Bronchial epithelial cell (primary cell): ENCODE measurements around the gene SLC17A8. TPM values are rescaled to one million over a fixed set of nuclear protein-coding genes. Genes with fewer than 3 reads are reported as not detected.

ENCODE experiments used
- DNase-seq: peaks from one replicate; pipeline ENCODE4 v3.0.0-alpha.2; 2010; ENCODE audit warnings: low read depth
- FAIRE-seq: peaks from 2 replicates; lab custom pipeline; 2011; peaks lifted over from hg19 to GRCh38; lab: Jason Lieb, UNC
- H3K27me3 ChIP-seq: 2 replicates; pipeline ENCODE4 v1.5.1; 2011; ENCODE audit warnings: low read length; ENCODE audit not compliant: control insufficient read depth, insufficient read depth
- H3K36me3 ChIP-seq: 2 replicates; pipeline ENCODE4 v1.5.1; 2011; ENCODE audit warnings: low read length; ENCODE audit not compliant: control insufficient read depth, insufficient read depth
- H3K4me3 ChIP-seq: 2 replicates; pipeline ENCODE4 v1.5.1; 2011; ENCODE audit warnings: mild to moderate bottlenecking, low read depth, low read length, control low read depth
- CTCF ChIP-seq: IDR thresholded peaks from 2 replicates; pipeline ENCODE4 v1.5.1; 2011; ENCODE audit warnings: mild to moderate bottlenecking, moderate library complexity, low read length, control low read depth, inconsistent platforms; ENCODE audit not compliant: insufficient read depth, severe bottlenecking
- total RNA-seq: library from RNA; depleted of rRNA; stranded (reverse); fragments of >200 nt; gene quantifications from 2 replicates; pipeline ENCODE4 v1.2.1, GENCODE V29; 2014

The SLC17A8 gene
- total RNA-seq, 1 donor from 2014 or later, result not detected

- FAIRE-seq, result no peak
- TF ChIP-seq CTCF, result no peak
Observed at GRCh38 chr12:100383586-100384558, 27.0 kb downstream of the SLC17A8 start.

GRCh38 chr12:100384559-100384935, 27.7 kb downstream of the SLC17A8 start:
- Histone ChIP-seq H3K27me3 (no peaks in the 10 kb centered on the region), H3K36me3 (no peaks in the 10 kb centered on the region), H3K4me3 (no peak overlapping the region)
- no peak for TF ChIP-seq CTCF
- no peak for DNase-seq
- FAIRE-seq, result no peak

More at GRCh38 chr12:100383586-100384558, 27.0 kb downstream of the SLC17A8 start:
- no peak for DNase-seq
- no peaks in the 10 kb centered on the region for H3K36me3 ChIP-seq
- H3K4me3 ChIP-seq, result no peak overlapping the region
- no peaks in the 10 kb centered on the region for H3K27me3 ChIP-seq

GRCh38 chr12:100388382-100388781, 31.5 kb downstream of the SLC17A8 start:
- TF ChIP-seq CTCF, result no peak
- FAIRE-seq (no peak), DNase-seq (no peak)
- H3K27me3 ChIP-seq, result no peaks in the 10 kb centered on the region
- H3K36me3 ChIP-seq, result no peaks in the 10 kb centered on the region
- no peak overlapping the region for H3K4me3 ChIP-seq

GRCh38 chr12:100391856-100392255, 35.0 kb downstream of the SLC17A8 start:
- H3K36me3 ChIP-seq, result no peaks in the 10 kb centered on the region
- TF ChIP-seq CTCF, result peak; percentile 1
- FAIRE-seq, result no peak
- no peak for DNase-seq
- H3K27me3 ChIP-seq, result no peaks in the 10 kb centered on the region
- H3K4me3 ChIP-seq, result no peak overlapping the region

GRCh38 chr12:100393200-100393599, 36.3 kb downstream of the SLC17A8 start:
- H3K36me3 ChIP-seq, result no peaks in the 10 kb centered on the region
- TF ChIP-seq CTCF, result no peak
- H3K4me3 ChIP-seq, result no peak overlapping the region
- DNase-seq (no peak), FAIRE-seq (no peak)
- H3K27me3 ChIP-seq, result no peaks in the 10 kb centered on the region
